ENCODE results near the gene FBXO24. TPM values are rescaled to one million over a fixed set of nuclear protein-coding genes. Genes with fewer than 3 reads are reported as not detected.
"Not testable (repeated sequence)": the region's sequence is repeated elsewhere in the genome, so short reads cannot be mapped to it uniquely, and the experiment has no call there.

FBXO24 gene
- total RNA-seq, 1 donor: 0.54 TPM

DNA sequence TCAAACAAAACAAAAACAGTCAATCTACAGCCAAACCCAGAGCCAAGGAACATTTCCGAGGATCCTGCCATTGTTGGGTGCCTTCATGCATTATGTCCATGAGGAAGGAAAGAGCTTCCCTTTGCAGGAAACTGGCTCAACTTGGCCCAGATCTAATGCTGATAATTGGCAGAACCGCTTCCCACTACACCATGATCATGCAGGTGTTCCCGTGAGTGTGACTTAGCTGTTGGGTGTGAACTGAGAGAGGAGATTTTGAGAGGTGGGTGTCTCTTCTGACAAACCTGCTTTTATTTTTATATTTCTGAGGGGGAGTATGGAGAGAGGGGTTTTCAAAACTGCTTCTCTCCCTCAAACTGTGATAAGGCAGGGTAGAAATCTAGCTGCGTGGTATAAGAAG, 27.0 kb upstream of the FBXO24 start:
- no peak for DNase-seq (ENCODE audit: low read depth)
- TF ChIP-seq, protein P1, sequence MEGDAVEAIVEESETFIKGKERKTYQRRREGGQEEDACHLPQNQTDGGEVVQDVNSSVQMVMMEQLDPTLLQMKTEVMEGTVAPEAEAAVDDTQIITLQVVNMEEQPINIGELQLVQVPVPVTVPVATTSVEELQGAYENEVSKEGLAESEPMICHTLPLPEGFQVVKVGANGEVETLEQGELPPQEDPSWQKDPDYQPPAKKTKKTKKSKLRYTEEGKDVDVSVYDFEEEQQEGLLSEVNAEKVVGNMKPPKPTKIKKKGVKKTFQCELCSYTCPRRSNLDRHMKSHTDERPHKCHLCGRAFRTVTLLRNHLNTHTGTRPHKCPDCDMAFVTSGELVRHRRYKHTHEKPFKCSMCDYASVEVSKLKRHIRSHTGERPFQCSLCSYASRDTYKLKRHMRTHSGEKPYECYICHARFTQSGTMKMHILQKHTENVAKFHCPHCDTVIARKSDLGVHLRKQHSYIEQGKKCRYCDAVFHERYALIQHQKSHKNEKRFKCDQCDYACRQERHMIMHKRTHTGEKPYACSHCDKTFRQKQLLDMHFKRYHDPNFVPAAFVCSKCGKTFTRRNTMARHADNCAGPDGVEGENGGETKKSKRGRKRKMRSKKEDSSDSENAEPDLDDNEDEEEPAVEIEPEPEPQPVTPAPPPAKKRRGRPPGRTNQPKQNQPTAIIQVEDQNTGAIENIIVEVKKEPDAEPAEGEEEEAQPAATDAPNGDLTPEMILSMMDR (IDR thresholded peaks at IDR 0.05; ENCODE audit: insufficient read depth, low read length): no peak
- no peak overlapping the region for H3K4me3 ChIP-seq (ENCODE audit: low read depth, low read length)

DNA sequence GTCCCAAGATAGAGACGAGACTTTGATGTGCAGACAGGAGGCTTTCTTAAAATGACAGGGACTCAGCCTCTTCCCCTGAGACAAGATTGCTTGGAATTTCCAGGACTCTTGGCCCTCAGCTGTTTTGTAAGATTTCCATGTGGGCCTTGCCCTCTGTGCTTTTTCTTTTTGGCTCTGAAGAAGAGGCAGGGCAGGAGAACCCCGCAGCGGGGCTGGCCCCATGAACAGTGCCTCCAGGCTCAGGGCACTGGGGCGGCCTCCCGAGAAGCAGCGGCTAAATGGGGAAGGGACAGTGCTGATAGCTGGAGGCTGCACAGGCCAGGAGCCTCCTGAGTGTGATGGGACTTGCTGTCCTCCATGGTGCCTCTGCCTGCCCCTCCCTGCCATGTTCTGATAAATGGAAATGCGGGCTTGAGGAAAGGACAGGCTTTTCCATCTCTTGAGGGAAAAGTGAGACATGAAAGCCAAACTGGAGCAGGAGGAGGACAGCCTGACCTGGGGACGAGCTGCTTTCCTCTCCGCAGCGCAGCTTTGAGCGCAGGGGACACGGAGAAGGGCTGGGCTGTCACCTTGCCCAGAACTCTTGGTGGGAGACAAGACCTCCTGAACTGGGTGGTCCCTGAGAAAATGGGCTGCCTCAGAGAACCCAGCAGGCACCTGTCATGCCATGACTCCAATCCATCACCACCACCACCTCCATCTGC, 24.5 kb upstream of the FBXO24 start:
- DNase-seq (ENCODE audit: low read depth): no peak
- H3K4me3 ChIP-seq (ENCODE audit: low read depth, low read length): no peak overlapping the region
- TF ChIP-seq, protein P1 (IDR thresholded peaks at IDR 0.05; ENCODE audit: insufficient read depth, low read length): no peak

DNA sequence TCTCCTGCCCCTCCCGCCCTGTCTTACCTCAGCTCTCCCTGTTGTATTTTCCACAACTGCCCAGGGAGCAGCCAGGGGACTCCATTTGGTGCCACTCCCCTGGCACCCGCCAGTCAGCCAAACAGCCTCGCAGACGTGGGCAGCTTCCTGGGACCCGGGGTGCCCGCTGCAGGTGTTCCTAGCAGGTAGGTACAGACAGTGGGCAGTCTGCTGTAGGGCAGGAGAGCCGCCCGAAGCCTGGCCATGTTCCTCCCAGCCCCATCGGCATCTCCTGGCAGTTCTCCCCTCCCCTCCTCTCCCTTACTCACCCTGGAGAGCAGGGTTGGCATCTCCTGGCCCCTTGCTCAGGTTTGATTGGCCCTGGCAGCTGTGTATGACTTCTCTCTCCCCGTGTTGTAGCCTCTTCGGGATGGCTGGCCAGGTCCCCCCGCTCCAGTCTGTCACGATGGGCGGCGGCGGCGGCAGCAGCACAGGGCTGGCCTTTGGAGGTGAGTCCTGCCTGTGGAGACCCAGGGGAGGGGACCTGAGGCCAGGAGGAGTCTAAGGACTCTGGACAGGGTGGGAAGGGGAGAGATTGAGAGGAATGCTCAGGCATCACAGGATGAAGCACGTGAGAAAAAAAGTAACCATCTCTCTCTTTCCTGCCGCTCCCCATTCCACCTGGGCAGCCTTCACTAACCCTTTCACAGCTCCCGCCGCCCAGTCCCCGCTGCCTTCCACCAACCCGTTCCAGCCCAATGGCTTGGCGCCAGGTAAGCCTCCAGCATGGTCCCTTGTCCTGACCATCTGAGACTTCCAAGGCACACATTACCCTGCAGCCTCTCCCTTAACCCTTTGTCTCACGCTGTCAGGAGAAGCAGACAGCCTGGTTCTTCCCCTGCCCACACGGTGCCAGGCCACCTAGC, 23.7 kb upstream of the FBXO24 start:
- DNase-seq (ENCODE audit: low read depth): no peak
- TF ChIP-seq, protein P1 (IDR thresholded peaks at IDR 0.05; ENCODE audit: insufficient read depth, low read length): no peak
- H3K4me3 ChIP-seq (ENCODE audit: low read depth, low read length): no peak overlapping the region

DNA sequence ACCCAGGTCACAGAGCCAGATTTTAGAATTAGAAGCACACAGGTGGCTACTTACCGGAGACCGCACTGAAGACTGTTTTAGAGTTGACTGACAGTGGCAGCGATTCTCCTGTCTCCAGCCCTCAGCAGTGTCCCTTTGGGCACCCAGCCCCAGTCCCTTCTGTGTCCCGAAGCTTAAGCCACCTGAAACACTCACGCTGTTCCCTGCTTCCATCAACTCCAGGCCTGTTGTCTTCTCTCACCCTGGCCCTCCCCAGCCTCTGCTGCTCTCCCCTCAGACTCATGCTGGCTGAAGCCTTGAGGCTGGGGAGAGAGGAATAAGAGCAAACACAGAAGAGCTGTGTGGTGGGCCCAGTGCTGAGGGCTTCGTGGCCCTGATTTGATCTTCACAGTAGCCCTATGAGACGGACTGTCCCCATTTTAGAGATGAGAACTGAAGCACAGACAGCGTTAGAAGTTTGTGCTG, 23.0 kb upstream of the FBXO24 start:
- H3K4me3 ChIP-seq (ENCODE audit: low read depth, low read length): no peak overlapping the region
- TF ChIP-seq, protein P1 (IDR thresholded peaks at IDR 0.05; ENCODE audit: insufficient read depth, low read length): no peak
- no peak for DNase-seq (ENCODE audit: low read depth)

DNA sequence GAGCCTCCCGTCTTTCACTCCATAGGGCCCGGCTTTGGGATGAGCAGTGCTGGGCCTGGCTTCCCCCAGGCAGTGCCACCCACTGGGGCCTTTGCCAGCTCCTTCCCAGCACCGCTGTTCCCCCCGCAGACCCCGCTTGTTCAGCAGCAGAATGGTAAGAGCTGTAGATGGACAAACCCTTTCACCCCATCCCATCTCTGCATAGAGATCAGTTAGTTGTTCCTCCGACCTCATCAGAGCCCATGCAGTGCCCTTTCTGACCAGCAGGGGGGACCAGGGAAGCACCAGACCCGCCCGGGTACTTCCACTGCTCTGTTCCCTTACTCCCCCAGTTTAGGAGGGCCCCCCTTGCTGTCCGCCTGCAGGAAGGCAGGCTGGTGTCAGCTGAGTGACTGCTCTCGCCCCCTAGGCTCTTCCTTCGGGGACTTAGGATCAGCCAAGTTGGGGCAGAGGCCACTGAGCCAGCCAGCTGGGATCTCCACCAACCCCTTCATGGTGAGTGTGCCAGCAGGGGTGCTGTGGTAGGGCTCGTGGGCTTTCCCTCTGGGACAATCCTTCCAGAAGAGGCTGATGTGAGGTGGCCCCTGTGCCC, 22.2 kb upstream of the FBXO24 start:
- H3K4me3 ChIP-seq (ENCODE audit: low read depth, low read length): no peak overlapping the region
- peak; percentile 73 for DNase-seq (ENCODE audit: low read depth)
- TF ChIP-seq, protein P1 (IDR thresholded peaks at IDR 0.05; ENCODE audit: insufficient read depth, low read length): peak; percentile 99

DNA sequence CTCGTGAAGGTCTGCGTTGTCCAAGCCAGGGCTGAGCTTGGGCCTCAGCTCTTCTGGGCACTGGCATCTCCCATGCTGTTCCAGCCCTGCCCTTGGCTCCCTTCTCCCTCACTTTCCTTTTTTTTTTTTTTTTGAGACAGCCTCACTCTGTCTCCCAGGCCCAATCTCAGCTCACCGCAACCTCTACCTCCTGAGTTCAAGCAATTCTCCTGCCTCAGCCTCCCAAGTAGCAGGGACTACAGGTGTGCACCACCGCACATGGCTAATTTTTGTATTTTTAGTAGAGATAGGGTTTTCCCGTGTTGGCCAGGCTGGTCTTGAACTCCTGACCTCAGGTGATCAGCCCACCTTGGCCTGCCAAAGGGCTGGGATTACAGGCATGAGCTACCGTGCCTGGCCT, 21.7 kb upstream of the FBXO24 start:
- not testable (repeated sequence) for DNase-seq (ENCODE audit: low read depth)

DNA sequence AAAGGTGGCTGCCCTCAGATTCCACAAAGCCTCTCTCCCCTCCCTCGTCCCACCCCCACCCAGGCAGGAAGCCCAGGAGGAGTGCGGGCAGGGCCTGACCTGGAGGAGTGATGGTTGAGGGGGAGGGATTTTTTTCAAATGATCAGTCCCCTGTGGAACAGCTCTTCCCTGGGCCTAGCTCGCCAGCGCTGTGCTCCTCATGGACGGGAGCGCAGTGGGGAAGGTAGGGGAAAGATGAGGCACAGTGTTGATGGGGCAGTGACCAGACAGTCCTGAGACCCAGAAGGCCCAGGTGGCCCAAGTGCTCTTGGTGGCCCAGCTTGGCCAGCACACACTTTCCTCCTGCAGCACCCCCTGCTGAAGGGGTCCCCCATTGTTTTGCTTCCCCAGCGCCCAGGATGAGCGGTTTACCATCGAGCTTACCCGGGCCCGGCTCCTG, 21.0 kb upstream of the FBXO24 start:
- TF ChIP-seq, protein P1 (IDR thresholded peaks at IDR 0.05; ENCODE audit: insufficient read depth, low read length): no peak
- DNase-seq (ENCODE audit: low read depth): no peak
- H3K4me3 ChIP-seq (ENCODE audit: low read depth, low read length): no peak overlapping the region

More for the DNA sequence above, 21.7 kb upstream of the FBXO24 start:
- not testable (repeated sequence) for H3K4me3 ChIP-seq (ENCODE audit: low read depth, low read length)
